ENCODE measurements around the gene TMEM150B.

TMEM150B gene

GRCh38 chr19:55300886-55301458 is 24.2 kb downstream of the TMEM150B start:
- no peak overlapping the region for H3K27ac ChIP-seq (ENCODE audit: low read depth, low read length)
- no peak overlapping the region for H3K9ac ChIP-seq (ENCODE audit: low read length in 5 of 5)
- H3K27me3 ChIP-seq (ENCODE audit: control insufficient read depth in 5 of 5, insufficient read depth in 4 of 5, low read length in 5 of 5) = peaks cover 0 to 6% (median 0%) of the 10 kb centered on the region in 5 donors
- peaks cover 0 to 11% (median 9%) of the 10 kb centered on the region in 5 donors for H3K4me1 ChIP-seq (ENCODE audit: control insufficient read depth in 5 of 5, insufficient read depth in 5 of 5, low read length in 5 of 5)
- no peaks in the 10 kb centered on the region for H3K36me3 ChIP-seq (ENCODE audit: control insufficient read depth in 5 of 5, insufficient read depth in 5 of 5, low read length in 5 of 5)
- no peaks in the 10 kb centered on the region for H3K9me3 ChIP-seq (ENCODE audit: control insufficient read depth in 5 of 5, low read length in 5 of 5)
- H3K4me3 ChIP-seq (ENCODE audit: low read depth in 1 of 5, low read length in 5 of 5) = peak overlapping the region in 1 of 5 donors; percentile 50

GRCh38 chr19:55299991-55300390 is 25.1 kb downstream of the TMEM150B start:
- Histone ChIP-seq H3K4me1 (ENCODE audit: control insufficient read depth in 5 of 5, insufficient read depth in 5 of 5, low read length in 5 of 5) (peaks cover 0 to 11% (median 9%) of the 10 kb centered on the region in 5 donors), H3K27ac (ENCODE audit: low read depth, low read length) (no peak overlapping the region), H3K9me3 (ENCODE audit: control insufficient read depth in 5 of 5, low read length in 5 of 5) (no peaks in the 10 kb centered on the region), H3K4me3 (ENCODE audit: low read depth in 1 of 5, low read length in 5 of 5) (no peak overlapping the region), H3K9ac (ENCODE audit: low read length in 5 of 5) (no peak overlapping the region), H3K36me3 (ENCODE audit: control insufficient read depth in 5 of 5, insufficient read depth in 5 of 5, low read length in 5 of 5) (no peaks in the 10 kb centered on the region), H3K27me3 (ENCODE audit: control insufficient read depth in 5 of 5, insufficient read depth in 4 of 5, low read length in 5 of 5) (peaks cover 0 to 6% (median 0%) of the 10 kb centered on the region in 5 donors)

- Histone ChIP-seq H3K4me3 (ENCODE audit: low read depth in 1 of 5, low read length in 5 of 5) (no peak overlapping the region), H3K9ac (ENCODE audit: low read length in 5 of 5) (peak overlapping the region in 1 of 5 donors; percentile 30), H3K27me3 (ENCODE audit: control insufficient read depth in 5 of 5, insufficient read depth in 4 of 5, low read length in 5 of 5) (peaks cover 0 to 6% (median 0%) of the 10 kb centered on the region in 5 donors), H3K4me1 (ENCODE audit: control insufficient read depth in 5 of 5, insufficient read depth in 5 of 5, low read length in 5 of 5) (peaks cover 0 to 11% (median 9%) of the 10 kb centered on the region in 5 donors), H3K27ac (ENCODE audit: low read depth, low read length) (no peak overlapping the region), H3K9me3 (ENCODE audit: control insufficient read depth in 5 of 5, low read length in 5 of 5) (no peaks in the 10 kb centered on the region), H3K36me3 (ENCODE audit: control insufficient read depth in 5 of 5, insufficient read depth in 5 of 5, low read length in 5 of 5) (no peaks in the 10 kb centered on the region)
Observed at GRCh38 chr19:55297267-55297666, 27.9 kb downstream of the TMEM150B start.

- Histone ChIP-seq H3K27me3 (ENCODE audit: control insufficient read depth in 5 of 5, insufficient read depth in 4 of 5, low read length in 5 of 5) (peaks cover 0 to 14% (median 5%) of the 10 kb centered on the region in 5 donors), H3K4me3 (ENCODE audit: low read depth in 1 of 5, low read length in 5 of 5) (no peak overlapping the region), H3K4me1 (ENCODE audit: control insufficient read depth in 5 of 5, insufficient read depth in 5 of 5, low read length in 5 of 5) (no peaks in the 10 kb centered on the region), H3K9me3 (ENCODE audit: control insufficient read depth in 5 of 5, low read length in 5 of 5) (no peaks in the 10 kb centered on the region), H3K27ac (ENCODE audit: low read depth, low read length) (no peak overlapping the region), H3K9ac (ENCODE audit: low read length in 5 of 5) (no peak overlapping the region), H3K36me3 (ENCODE audit: control insufficient read depth in 5 of 5, insufficient read depth in 5 of 5, low read length in 5 of 5) (no peaks in the 10 kb centered on the region)
Observed at GRCh38 chr19:55289117-55289796, 35.9 kb downstream of the TMEM150B start.

- H3K27ac ChIP-seq (ENCODE audit: low read depth, low read length) = no peak overlapping the region
- H3K4me1 ChIP-seq (ENCODE audit: control insufficient read depth in 5 of 5, insufficient read depth in 5 of 5, low read length in 5 of 5) = no peaks in the 10 kb centered on the region
- H3K9me3 ChIP-seq (ENCODE audit: control insufficient read depth in 5 of 5, low read length in 5 of 5) = no peaks in the 10 kb centered on the region
- no peak overlapping the region for H3K4me3 ChIP-seq (ENCODE audit: low read depth in 1 of 5, low read length in 5 of 5)
- H3K9ac ChIP-seq (ENCODE audit: low read length in 5 of 5) = no peak overlapping the region
- peaks cover 8 to 22% (median 14%) of the 10 kb centered on the region in 5 donors for H3K27me3 ChIP-seq (ENCODE audit: control insufficient read depth in 5 of 5, insufficient read depth in 4 of 5, low read length in 5 of 5)
- no peaks in the 10 kb centered on the region for H3K36me3 ChIP-seq (ENCODE audit: control insufficient read depth in 5 of 5, insufficient read depth in 5 of 5, low read length in 5 of 5)
Observed at GRCh38 chr19:55287361-55288079, 37.6 kb downstream of the TMEM150B start.

DNA sequence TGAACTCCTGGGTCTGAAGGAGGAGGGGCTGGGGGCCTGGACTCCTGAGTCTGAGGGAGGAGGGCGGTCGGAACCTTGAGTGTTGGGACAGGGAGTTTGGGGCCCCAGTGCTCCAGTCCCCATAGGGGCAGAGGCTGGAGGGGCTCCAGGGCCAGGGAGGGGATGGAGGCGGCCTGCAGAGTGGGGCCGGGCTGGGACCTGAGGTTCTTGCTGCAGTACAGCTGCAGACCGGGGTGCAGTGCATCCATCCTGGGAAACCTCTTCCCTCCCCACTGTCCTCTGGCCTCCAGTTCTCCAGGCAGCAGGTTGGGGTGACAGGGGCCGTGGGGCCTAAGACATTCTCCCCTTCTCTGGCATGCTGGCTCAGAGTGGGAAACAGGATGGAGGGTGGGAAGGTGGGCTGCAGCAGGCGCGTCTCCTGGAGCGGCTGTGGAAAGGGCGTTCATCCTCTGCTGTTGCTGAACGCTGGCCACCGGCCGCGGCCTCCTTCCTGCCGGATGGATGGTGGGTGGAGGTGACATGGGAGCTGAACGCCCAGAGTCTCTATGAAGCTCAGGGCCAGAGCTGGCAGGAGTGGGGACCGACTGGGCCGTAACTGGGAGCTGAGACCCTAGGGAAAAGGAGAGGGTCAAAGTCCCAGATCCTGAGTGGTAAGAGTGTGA is 39.8 kb downstream of the TMEM150B start:
- Histone ChIP-seq H3K27ac (ENCODE audit: low read depth, low read length) (no peak overlapping the region), H3K4me1 (ENCODE audit: control insufficient read depth in 5 of 5, insufficient read depth in 5 of 5, low read length in 5 of 5) (peaks cover 0 to 9% (median 5%) of the 10 kb centered on the region in 5 donors), H3K9me3 (ENCODE audit: control insufficient read depth in 5 of 5, low read length in 5 of 5) (no peaks in the 10 kb centered on the region), H3K27me3 (ENCODE audit: control insufficient read depth in 5 of 5, insufficient read depth in 4 of 5, low read length in 5 of 5) (peaks cover 8 to 22% (median 14%) of the 10 kb centered on the region in 5 donors), H3K4me3 (ENCODE audit: low read depth in 1 of 5, low read length in 5 of 5) (no peak overlapping the region), H3K9ac (ENCODE audit: low read length in 5 of 5) (no peak overlapping the region), H3K36me3 (ENCODE audit: control insufficient read depth in 5 of 5, insufficient read depth in 5 of 5, low read length in 5 of 5) (no peaks in the 10 kb centered on the region)

- Histone ChIP-seq H3K9ac (ENCODE audit: low read length in 5 of 5) (no peak overlapping the region), H3K27me3 (ENCODE audit: control insufficient read depth in 5 of 5, insufficient read depth in 4 of 5, low read length in 5 of 5) (peaks cover 8 to 22% (median 14%) of the 10 kb centered on the region in 5 donors), H3K9me3 (ENCODE audit: control insufficient read depth in 5 of 5, low read length in 5 of 5) (no peaks in the 10 kb centered on the region), H3K4me3 (ENCODE audit: low read depth in 1 of 5, low read length in 5 of 5) (no peak overlapping the region), H3K27ac (ENCODE audit: low read depth, low read length) (no peak overlapping the region), H3K36me3 (ENCODE audit: control insufficient read depth in 5 of 5, insufficient read depth in 5 of 5, low read length in 5 of 5) (no peaks in the 10 kb centered on the region), H3K4me1 (ENCODE audit: control insufficient read depth in 5 of 5, insufficient read depth in 5 of 5, low read length in 5 of 5) (peaks cover 0 to 16% (median 8%) of the 10 kb centered on the region in 5 donors)
Observed at GRCh38 chr19:55284405-55285058, 40.6 kb downstream of the TMEM150B start.

DNA sequence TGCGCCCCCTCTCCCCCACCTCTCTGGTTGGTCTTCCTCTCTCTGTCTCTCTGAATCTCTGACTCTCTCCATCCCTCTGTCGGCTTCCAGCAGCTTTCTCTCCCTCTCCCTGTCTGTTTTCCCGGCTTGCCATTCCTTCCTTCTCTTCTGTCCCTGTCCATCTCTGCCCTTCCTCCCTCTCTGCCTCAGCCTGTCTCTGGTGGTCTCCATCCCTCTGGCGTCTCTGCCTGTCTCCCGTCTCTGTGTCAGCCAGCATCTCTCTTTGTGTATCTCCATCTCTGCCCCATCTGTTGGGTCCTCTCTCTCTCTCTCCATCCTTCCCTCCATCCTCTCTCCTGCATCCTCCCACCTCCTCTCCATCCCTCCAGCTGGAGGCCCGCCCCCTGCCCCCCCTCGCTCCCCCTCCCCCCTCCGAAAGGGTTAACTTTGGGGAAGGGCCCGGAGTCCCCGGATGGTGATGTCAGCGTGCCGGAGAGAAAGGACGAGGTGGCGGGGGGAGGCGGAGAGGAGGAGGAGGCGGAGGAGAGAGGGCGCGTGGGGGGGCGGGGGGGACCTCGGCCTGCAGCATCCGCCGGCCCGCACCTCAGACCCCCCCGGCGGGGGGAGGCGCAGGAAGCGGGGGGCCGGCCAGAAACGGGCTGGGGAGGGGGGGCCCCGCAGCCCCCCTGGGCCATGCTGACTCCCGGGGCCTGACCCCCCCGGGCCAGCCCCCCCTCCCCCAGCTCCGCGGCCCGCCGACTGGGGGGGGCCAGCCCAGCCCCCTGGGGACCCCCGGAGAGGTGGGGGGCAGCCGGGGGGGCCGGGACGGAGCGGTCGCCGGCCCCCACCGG is 41.4 kb downstream of the TMEM150B start, which contains the start of gene BRSK1:
Gene BRSK1, plus strand, starts transcription at position 450 of the 830 bp plus-strand sequence. CDS start 446 bp downstream, outside the sequence.
- no peaks in the 10 kb centered on the region for H3K36me3 ChIP-seq (ENCODE audit: control insufficient read depth in 5 of 5, insufficient read depth in 5 of 5, low read length in 5 of 5)
- no peak within 1 kb of the TSS for H3K4me3 ChIP-seq (ENCODE audit: low read depth in 1 of 5, low read length in 5 of 5)
- H3K27me3 ChIP-seq (ENCODE audit: control insufficient read depth in 5 of 5, insufficient read depth in 4 of 5, low read length in 5 of 5) = peaks cover 8 to 22% (median 14%) of the 10 kb centered on the region in 5 donors
- H3K4me1 ChIP-seq (ENCODE audit: control insufficient read depth in 5 of 5, insufficient read depth in 5 of 5, low read length in 5 of 5) = peaks cover 0 to 23% (median 14%) of the 10 kb centered on the region in 5 donors
- H3K9ac ChIP-seq (ENCODE audit: low read length in 5 of 5) = no peak within 1 kb of the TSS
- H3K27ac ChIP-seq (ENCODE audit: low read depth, low read length) = no peak within 1 kb of the TSS
- no peaks in the 10 kb centered on the region for H3K9me3 ChIP-seq (ENCODE audit: control insufficient read depth in 5 of 5, low read length in 5 of 5)
